ENCODE data around the gene HPS6.
"Not testable (repeated sequence)": the region's sequence is repeated elsewhere in the genome, so short reads cannot be mapped to it uniquely, and the experiment has no call there.

Gene HPS6

DNA sequence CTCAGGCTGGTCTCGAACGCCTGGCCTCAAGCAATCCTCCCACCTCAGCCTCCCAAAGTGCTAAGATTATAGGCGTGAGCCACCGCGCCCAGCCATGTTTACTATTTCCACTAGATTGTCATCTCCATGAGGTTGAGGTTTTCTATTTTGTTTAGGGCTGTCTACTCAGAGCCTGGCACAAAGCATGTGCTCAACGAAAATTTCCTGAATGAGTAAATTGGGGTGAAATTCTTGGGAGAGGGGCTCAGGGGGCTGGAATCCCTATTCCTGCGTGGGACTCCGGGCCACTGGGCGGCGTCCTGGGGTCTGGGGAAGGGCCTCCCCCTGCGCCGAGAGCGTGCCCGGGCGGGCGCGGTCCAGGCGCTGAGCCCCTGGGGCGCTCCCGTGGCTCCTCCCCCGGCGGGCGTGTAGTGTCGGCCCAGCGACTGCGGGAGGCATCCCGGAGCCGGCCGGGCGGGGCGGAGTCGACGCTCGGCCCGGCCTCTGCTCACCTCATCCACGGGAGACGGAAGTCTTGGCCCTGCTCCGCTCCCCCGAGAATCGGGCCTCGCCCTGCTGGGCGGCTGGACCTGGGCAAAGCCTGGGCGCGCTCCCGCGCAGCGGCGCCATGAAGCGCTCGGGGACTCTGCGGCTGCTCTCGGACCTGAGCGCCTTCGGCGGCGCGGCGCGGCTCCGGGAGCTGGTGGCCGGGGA lies at the start of gene HPS6:
HPS6 (plus strand) TSS at position 482 of the 693 bp plus-strand sequence; CDS start at position 608, 126 bp downstream.
- TF ChIP-seq, protein P1, sequence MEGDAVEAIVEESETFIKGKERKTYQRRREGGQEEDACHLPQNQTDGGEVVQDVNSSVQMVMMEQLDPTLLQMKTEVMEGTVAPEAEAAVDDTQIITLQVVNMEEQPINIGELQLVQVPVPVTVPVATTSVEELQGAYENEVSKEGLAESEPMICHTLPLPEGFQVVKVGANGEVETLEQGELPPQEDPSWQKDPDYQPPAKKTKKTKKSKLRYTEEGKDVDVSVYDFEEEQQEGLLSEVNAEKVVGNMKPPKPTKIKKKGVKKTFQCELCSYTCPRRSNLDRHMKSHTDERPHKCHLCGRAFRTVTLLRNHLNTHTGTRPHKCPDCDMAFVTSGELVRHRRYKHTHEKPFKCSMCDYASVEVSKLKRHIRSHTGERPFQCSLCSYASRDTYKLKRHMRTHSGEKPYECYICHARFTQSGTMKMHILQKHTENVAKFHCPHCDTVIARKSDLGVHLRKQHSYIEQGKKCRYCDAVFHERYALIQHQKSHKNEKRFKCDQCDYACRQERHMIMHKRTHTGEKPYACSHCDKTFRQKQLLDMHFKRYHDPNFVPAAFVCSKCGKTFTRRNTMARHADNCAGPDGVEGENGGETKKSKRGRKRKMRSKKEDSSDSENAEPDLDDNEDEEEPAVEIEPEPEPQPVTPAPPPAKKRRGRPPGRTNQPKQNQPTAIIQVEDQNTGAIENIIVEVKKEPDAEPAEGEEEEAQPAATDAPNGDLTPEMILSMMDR (IDR thresholded peaks at IDR 0.05; ENCODE audit: insufficient read depth, missing control alignments) = peak; percentile 43
- DNase-seq (ENCODE audit: insufficient read length, low spot score) (peak; percentile 92), FAIRE-seq (no peak)

DNA sequence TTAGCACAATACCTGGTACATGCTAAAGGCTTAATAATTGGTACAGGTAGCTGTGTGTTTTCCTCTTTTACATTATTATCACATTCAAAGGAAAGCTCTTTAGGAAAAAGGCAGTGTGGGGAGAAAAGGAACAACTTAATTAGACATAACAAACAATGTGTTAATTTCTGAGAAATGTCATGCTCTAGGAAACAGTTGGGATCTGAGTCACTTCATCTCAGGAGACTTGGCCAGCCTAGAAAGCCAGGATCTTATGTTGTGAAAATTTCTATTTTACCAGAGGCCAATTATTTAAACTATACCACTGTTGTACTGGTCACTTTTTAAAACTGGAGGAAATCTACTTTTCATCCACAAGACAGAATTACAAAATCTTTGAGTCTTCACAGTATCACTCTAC lies 48.7 kb upstream of the HPS6 start:
- DNase-seq (ENCODE audit: insufficient read length, low spot score) (no peak), FAIRE-seq (no peak)
- TF ChIP-seq, protein P1 (IDR thresholded peaks at IDR 0.05; ENCODE audit: insufficient read depth, missing control alignments) = no peak

DNA sequence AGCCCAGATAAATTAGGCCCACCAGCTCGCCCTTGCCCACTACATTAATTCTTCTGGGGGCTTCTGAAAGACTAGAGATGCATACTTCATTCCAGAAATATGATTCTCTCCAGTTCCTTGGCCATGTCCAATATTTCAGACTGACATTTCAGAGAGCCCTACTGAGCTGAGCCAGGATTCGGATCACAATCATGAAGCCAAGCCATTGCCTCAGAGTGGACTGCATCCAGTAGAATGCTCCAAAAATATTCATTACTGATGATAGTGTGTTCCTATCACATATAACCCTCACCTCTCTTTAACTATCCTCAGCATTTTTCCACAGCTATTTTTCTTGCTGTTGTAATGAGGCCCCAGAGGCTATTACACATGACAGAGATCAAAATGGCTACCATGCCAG lies 47.9 kb upstream of the HPS6 start:
- no peak for DNase-seq (ENCODE audit: insufficient read length, low spot score)
- FAIRE-seq = no peak
- TF ChIP-seq, protein P1 (IDR thresholded peaks at IDR 0.05; ENCODE audit: insufficient read depth, missing control alignments) = no peak

DNA sequence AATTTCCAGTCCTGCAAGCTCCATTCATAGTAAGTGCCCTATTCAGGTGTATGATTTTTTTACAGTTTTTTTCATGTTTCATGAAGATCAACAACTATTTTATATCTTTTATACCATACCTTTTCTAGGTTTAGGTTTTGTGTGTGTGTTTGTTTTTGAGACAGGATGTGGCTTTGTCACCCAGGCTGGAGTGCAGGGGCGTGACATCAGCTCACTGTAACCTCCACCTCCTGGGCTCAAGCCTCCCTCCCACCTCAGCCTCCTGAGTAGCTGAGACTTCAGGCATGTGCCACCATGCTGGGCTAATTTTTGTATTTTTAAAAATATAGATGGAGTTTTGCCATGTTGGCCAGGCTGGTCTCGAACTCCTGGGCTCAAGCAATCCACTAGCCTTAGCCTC lies 44.2 kb upstream of the HPS6 start:
- DNase-seq (ENCODE audit: insufficient read length, low spot score) (no peak), FAIRE-seq (no peak)
- TF ChIP-seq, protein P1 (IDR thresholded peaks at IDR 0.05; ENCODE audit: insufficient read depth, missing control alignments) = no peak

DNA sequence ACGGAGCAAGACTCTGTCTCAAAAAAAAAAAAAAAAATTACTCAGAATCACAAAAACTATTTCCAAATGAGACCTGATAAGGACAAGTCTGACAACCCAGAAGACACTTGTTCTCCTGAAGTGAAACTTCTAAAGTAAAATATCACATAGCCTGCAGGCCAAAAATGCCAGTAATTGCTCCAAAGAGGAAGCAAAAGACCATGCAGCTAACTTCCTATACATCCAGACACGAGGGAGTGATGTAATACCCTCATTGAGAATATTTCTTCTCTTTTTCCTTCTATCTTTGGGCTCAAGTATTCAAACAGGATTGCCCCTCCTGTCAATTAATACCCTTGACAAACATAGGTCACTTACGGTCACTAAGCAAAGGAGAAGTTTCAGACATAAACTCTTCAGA lies 40.4 kb upstream of the HPS6 start:
- TF ChIP-seq, protein P1 (IDR thresholded peaks at IDR 0.05; ENCODE audit: insufficient read depth, missing control alignments) = no peak
- FAIRE-seq (no peak), DNase-seq (ENCODE audit: insufficient read length, low spot score) (no peak)

DNA sequence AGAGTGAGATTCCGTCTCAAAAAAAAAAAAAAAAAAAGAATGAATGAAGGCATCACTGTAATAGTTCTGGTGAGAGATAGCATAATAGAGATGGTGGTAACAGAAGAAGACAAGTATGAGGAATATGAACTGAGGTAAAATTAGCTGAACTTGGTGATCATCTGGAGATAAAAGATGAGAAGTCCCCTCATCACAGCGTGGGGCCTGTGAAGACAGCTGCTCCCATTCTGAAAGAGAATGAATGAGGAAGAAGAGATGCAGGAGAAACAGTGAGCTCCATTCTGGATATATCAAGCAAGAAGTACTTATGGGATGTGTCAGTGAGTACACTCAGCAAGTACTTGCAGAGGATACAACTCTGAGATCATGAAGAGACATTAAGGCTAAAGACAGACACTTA lies 37.9 kb upstream of the HPS6 start:
- DNase-seq (ENCODE audit: insufficient read length, low spot score) (no peak), FAIRE-seq (no peak)
- TF ChIP-seq, protein P1 (IDR thresholded peaks at IDR 0.05; ENCODE audit: insufficient read depth, missing control alignments) = no peak

DNA sequence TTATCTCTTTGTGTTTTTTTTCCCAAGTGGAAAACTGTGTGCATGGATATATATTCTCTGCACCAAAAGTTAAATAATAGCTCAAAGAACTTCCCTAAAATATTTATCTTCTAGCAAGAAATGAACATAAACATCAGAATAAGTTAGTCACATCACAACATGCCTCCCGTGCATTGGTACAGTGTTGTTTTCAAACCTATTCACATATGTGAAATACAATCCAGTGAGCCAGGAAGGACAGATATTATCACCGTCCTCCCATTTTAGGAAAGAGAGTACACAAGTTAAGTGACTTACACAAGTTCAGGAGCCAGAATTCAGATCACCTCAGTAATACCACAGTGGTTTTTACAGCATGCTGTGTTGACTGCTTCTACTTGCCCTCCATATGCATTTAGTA lies 31.4 kb upstream of the HPS6 start:
- FAIRE-seq (no peak), DNase-seq (ENCODE audit: insufficient read length, low spot score) (no peak)
- TF ChIP-seq, protein P1 (IDR thresholded peaks at IDR 0.05; ENCODE audit: insufficient read depth, missing control alignments) = no peak

DNA sequence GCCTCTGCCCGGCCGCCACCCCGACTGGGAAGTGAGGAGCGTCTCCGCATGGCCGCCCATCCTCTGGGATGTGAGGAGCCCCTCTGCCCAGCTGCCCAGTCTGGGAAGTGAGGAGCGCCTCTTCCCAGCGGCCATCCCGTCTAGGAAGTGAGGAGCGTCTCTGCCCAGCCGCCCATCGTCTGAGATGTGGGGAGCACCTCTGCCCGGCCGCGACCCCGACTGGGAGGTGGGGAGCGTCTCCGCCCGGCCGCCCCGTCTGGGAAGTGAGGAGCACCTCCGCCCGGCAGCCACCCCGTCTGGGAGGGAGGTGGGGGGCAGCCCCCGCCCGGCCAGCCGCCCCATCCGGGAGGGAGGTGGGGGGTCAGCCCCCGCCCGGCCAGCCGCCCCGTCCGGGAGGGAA lies 29.3 kb upstream of the HPS6 start:
- FAIRE-seq; DNase-seq (ENCODE audit: insufficient read length, low spot score): not testable (repeated sequence)

Measured in D721Med (cell line).